Esophagus squamous epithelium (tissue), 4 donors: ENCODE results near the gene SLC35D2.

Experiments used
- POLR2A ChIP-seq, 4 donors: fragments of 450-650 bp; IDR thresholded peaks; one replicate each; pipeline ENCODE4 v1.6.1; 2017; ENCODE audit warnings: antibody characterized with exemption in 4 of 4, mild to moderate bottlenecking in 4 of 4, moderate library complexity in 3 of 4
- TF ChIP-seq, protein P1 (sequence below), 6 experiments: fragments of 450-650 bp in 4 of 6; fragments of 200-600 bp in 2 of 6; sonication (generic) in 2 of 6; IDR thresholded peaks; one replicate each; pipeline ENCODE4 v1.5.1; 2016 to 2019; ENCODE audit warnings: antibody characterized with exemption in 6 of 6, mild to moderate bottlenecking in 4 of 6, moderate library complexity in 4 of 6

- no peak for TF ChIP-seq POLR2A (IDR thresholded peaks at IDR 0.05)
- TF ChIP-seq, protein P1, sequence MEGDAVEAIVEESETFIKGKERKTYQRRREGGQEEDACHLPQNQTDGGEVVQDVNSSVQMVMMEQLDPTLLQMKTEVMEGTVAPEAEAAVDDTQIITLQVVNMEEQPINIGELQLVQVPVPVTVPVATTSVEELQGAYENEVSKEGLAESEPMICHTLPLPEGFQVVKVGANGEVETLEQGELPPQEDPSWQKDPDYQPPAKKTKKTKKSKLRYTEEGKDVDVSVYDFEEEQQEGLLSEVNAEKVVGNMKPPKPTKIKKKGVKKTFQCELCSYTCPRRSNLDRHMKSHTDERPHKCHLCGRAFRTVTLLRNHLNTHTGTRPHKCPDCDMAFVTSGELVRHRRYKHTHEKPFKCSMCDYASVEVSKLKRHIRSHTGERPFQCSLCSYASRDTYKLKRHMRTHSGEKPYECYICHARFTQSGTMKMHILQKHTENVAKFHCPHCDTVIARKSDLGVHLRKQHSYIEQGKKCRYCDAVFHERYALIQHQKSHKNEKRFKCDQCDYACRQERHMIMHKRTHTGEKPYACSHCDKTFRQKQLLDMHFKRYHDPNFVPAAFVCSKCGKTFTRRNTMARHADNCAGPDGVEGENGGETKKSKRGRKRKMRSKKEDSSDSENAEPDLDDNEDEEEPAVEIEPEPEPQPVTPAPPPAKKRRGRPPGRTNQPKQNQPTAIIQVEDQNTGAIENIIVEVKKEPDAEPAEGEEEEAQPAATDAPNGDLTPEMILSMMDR (IDR thresholded peaks at IDR 0.05): no peak
These were observed 39.8 kb downstream of the SLC35D2 start for GRCh38 chr9:96343515-96344360.
